ENCODE results near the gene FLVCR2.

- TF ChIP-seq CTCF (IDR thresholded peaks at IDR 0.05; ENCODE audit: insufficient read depth, low read length) (no peak), POLR2AphosphoS5 (IDR thresholded peaks at IDR 0.05; ENCODE audit: low read depth) (no peak), REST (IDR thresholded peaks at IDR 0.05; ENCODE audit: insufficient replicate concordance, low read depth) (no peak), GABPA (IDR thresholded peaks at IDR 0.05; ENCODE audit: low read depth) (no peak)
Measured at GRCh38 chr14:75558440-75558839, 20.0 kb upstream of the FLVCR2 start.

Measured in HL-60 (cell line).